Keratinocyte (primary cell): ENCODE results near the gene VPS4B.

Experiments used
- EZH2 ChIP-seq: IDR thresholded peaks from one replicate; pipeline ENCODE4 v1.6.1; 2012; ENCODE audit warnings: inconsistent platforms, mild to moderate bottlenecking, low read length, moderate library complexity
- TF ChIP-seq, protein P1 (sequence below), 3 experiments: IDR thresholded peaks in 1 of 3; conservative IDR thresholded peaks in 1 of 3; optimal IDR thresholded peaks in 1 of 3; 2 replicates in 2 of 3; 3 replicates in 1 of 3; pipeline versions ENCODE3 to v1.5.1; 2011; ENCODE audit warnings: low read length in 3 of 3, mild to moderate bottlenecking in 3 of 3, moderate library complexity in 2 of 3, control low read depth in 1 of 3, inconsistent platforms in 1 of 3; ENCODE audit not compliant: insufficient read depth in 2 of 3; ENCODE audit errors: extremely low read depth in 1 of 3

DNA sequence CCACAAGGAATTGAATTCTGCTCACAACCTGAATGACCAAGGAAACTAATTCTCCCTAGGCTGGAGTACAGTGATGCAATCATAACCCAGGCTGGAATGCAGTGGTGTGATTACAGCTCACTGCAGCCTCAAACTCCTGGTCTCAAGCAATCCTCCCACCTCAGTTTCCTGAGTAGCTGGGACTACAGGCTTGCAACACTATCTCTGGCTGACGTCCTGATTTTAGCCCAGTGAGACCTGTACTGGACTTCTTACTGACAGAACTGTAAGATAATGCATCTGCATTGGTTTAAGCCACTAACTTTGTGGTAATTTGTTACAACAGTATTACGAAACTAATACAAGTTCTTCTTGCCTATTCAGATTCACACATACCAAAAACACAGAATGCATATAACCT, 45.7 kb downstream of the VPS4B start:
- TF ChIP-seq, protein P1, sequence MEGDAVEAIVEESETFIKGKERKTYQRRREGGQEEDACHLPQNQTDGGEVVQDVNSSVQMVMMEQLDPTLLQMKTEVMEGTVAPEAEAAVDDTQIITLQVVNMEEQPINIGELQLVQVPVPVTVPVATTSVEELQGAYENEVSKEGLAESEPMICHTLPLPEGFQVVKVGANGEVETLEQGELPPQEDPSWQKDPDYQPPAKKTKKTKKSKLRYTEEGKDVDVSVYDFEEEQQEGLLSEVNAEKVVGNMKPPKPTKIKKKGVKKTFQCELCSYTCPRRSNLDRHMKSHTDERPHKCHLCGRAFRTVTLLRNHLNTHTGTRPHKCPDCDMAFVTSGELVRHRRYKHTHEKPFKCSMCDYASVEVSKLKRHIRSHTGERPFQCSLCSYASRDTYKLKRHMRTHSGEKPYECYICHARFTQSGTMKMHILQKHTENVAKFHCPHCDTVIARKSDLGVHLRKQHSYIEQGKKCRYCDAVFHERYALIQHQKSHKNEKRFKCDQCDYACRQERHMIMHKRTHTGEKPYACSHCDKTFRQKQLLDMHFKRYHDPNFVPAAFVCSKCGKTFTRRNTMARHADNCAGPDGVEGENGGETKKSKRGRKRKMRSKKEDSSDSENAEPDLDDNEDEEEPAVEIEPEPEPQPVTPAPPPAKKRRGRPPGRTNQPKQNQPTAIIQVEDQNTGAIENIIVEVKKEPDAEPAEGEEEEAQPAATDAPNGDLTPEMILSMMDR (optimal IDR thresholded peaks at IDR 0.05 in 1 of 3, IDR thresholded peaks at IDR 0.05 in 1 of 3, conservative IDR thresholded peaks at IDR 0.05 in 1 of 3; ENCODE audit: extremely low read depth in 1 of 3, insufficient read depth in 2 of 3, low read length in 3 of 3) = no peak
- no peak for TF ChIP-seq EZH2
